Left forelimb (tissue), 1 donor: ENCODE measurements around the gene MTHFS.
"Not testable (repeated sequence)": the region's sequence is repeated elsewhere in the genome, so short reads cannot be mapped to it uniquely, and the experiment has no call there.

Source experiments
- DNase-seq: peaks from one replicate; pipeline ENCODE4 v3.0.0-alpha.2; 2018; ENCODE audit warnings: low spot score

MTHFS gene

GRCh38 chr15:79896634-79897379, at the start of gene MTHFS:
MTHFS (minus strand) TSS chr15:79897014; CDS start chr15:79896988, 26 bp downstream.
- peak; percentile 92 for DNase-seq

GRCh38 chr15:79944622-79945021, 47.8 kb upstream of the MTHFS start:
- DNase-seq, result no peak

- DNase-seq, result no peak
These were observed 47.0 kb upstream of the MTHFS start for GRCh38 chr15:79943820-79944219.

- no peak for DNase-seq
These were observed 46.1 kb upstream of the MTHFS start for GRCh38 chr15:79942741-79943481.

- DNase-seq, result no peak
These were observed 42.6 kb upstream of the MTHFS start for GRCh38 chr15:79939399-79939798.

GRCh38 chr15:79938143-79938542, 41.3 kb upstream of the MTHFS start:
- no peak for DNase-seq

- not testable (repeated sequence) for DNase-seq
These were observed 38.9 kb upstream of the MTHFS start for GRCh38 chr15:79935556-79936201.

- DNase-seq, result no peak
These were observed 36.4 kb upstream of the MTHFS start for GRCh38 chr15:79933231-79933630.

- no peak for DNase-seq
These were observed 35.6 kb upstream of the MTHFS start for GRCh38 chr15:79932447-79932846.

GRCh38 chr15:79930516-79930915, 33.7 kb upstream of the MTHFS start:
- DNase-seq, result no peak

- DNase-seq, result no peak
These were observed 32.6 kb upstream of the MTHFS start for GRCh38 chr15:79929412-79929811.

GRCh38 chr15:79926116-79926515, 29.3 kb upstream of the MTHFS start:
- not testable (repeated sequence) for DNase-seq

GRCh38 chr15:79924379-79924778, 27.6 kb upstream of the MTHFS start:
- DNase-seq, result no peak

GRCh38 chr15:79923515-79924169, 26.8 kb upstream of the MTHFS start:
- DNase-seq, result peak; percentile 95

- peak; percentile 80 for DNase-seq
These were observed 26.3 kb upstream of the MTHFS start for GRCh38 chr15:79923079-79923514.

- DNase-seq, result no peak
These were observed 25.8 kb upstream of the MTHFS start for GRCh38 chr15:79922512-79923078.

- no peak for DNase-seq
These were observed 23.1 kb upstream of the MTHFS start for GRCh38 chr15:79919749-79920511.

GRCh38 chr15:79919090-79919748, 22.4 kb upstream of the MTHFS start:
- DNase-seq, result no peak

- no peak for DNase-seq
These were observed 21.5 kb upstream of the MTHFS start for GRCh38 chr15:79918278-79918677.

- no peak for DNase-seq
These were observed 19.8 kb upstream of the MTHFS start for GRCh38 chr15:79916502-79917132.
